Measurements from ENCODE around the gene CDHR3.

- TF ChIP-seq, protein P1, sequence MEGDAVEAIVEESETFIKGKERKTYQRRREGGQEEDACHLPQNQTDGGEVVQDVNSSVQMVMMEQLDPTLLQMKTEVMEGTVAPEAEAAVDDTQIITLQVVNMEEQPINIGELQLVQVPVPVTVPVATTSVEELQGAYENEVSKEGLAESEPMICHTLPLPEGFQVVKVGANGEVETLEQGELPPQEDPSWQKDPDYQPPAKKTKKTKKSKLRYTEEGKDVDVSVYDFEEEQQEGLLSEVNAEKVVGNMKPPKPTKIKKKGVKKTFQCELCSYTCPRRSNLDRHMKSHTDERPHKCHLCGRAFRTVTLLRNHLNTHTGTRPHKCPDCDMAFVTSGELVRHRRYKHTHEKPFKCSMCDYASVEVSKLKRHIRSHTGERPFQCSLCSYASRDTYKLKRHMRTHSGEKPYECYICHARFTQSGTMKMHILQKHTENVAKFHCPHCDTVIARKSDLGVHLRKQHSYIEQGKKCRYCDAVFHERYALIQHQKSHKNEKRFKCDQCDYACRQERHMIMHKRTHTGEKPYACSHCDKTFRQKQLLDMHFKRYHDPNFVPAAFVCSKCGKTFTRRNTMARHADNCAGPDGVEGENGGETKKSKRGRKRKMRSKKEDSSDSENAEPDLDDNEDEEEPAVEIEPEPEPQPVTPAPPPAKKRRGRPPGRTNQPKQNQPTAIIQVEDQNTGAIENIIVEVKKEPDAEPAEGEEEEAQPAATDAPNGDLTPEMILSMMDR (IDR thresholded peaks at IDR 0.05 in 2 of 3, conservative IDR thresholded peaks at IDR 0.05 in 1 of 3; ENCODE audit: control insufficient read depth in 2 of 3, extremely low read depth in 1 of 3, insufficient read depth in 1 of 3, low read depth in 3 of 3, low read length in 3 of 3), result no peak
- no peak for TF ChIP-seq HDAC2 (IDR thresholded peaks at IDR 0.05)
- no peak for TF ChIP-seq PAX5 (IDR thresholded peaks at IDR 0.05; ENCODE audit: borderline replicate concordance, low read depth, low read length)
- TF ChIP-seq CHD1 (IDR thresholded peaks at IDR 0.05; ENCODE audit: low read depth, low read length), result no peak
- TF ChIP-seq, protein P2, sequence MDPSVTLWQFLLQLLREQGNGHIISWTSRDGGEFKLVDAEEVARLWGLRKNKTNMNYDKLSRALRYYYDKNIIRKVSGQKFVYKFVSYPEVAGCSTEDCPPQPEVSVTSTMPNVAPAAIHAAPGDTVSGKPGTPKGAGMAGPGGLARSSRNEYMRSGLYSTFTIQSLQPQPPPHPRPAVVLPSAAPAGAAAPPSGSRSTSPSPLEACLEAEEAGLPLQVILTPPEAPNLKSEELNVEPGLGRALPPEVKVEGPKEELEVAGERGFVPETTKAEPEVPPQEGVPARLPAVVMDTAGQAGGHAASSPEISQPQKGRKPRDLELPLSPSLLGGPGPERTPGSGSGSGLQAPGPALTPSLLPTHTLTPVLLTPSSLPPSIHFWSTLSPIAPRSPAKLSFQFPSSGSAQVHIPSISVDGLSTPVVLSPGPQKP (IDR thresholded peaks at IDR 0.05; ENCODE audit: low read depth, low read length), result no peak
- no peak for TF ChIP-seq BRCA1 (IDR thresholded peaks at IDR 0.05; ENCODE audit: low read depth, low read length)
- no peak for TF ChIP-seq EZH2 (IDR thresholded peaks at IDR 0.05; ENCODE audit: borderline replicate concordance, control insufficient read depth, low read depth, low read length)
- no peak for TF ChIP-seq EP300 (IDR thresholded peaks at IDR 0.05; ENCODE audit: borderline replicate concordance in 1 of 2, control insufficient read depth in 1 of 2, low read depth in 2 of 2, low read length in 2 of 2)
- TF ChIP-seq TBL1XR1 (IDR thresholded peaks at IDR 0.05; ENCODE audit: low read depth, low read length), result no peak
- TF ChIP-seq RAD21 (IDR thresholded peaks at IDR 0.05; ENCODE audit: insufficient read depth, low read depth, low read length), result no peak
- TF ChIP-seq POLR2A (IDR thresholded peaks at IDR 0.05; ENCODE audit: low read depth, low read length), result no peak
These were observed 19.6 kb upstream of the CDHR3 start for GRCh38 chr7:105943486-105943885.

Data from GM12878 (cell line).